IMR-90 (cell line): ENCODE measurements around the gene PLEKHG5. TPM values are rescaled to one million over a fixed set of nuclear protein-coding genes. Genes with fewer than 3 reads are reported as not detected.

Source experiments
- ATAC-seq: fragments of 200-7000 bp; cut with Tn5 transposase; 2 replicates; pipeline ENCODE4 v1.9.1; 2020; ENCODE audit warnings: low read depth, mild to moderate bottlenecking, moderate library complexity
- BruUV-seq: library from RNA; stranded (reverse); fragments of 400-500 nt; replicated peaks from 2 replicates; lab custom pipeline; 2021; lab: Mats Ljungman, UMichigan
- CTCF ChIA-PET: fragments of 300-600 bp; formaldehyde crosslinking; extraction: SDS; loops from one replicate; lab custom pipeline; 2021; ENCODE audit warnings: antibody characterized with exemption; lab: Yijun Ruan, JAX
- POLR2A ChIA-PET: fragments of 300-600 bp; sonication (Branson Sonifier 250); formaldehyde crosslinking; loops from one replicate; lab custom pipeline; 2022; ENCODE audit warnings: antibody characterized with exemption; ENCODE audit not compliant: unreplicated experiment; lab: Charles Lee
- DNase-seq: peaks from one replicate; pipeline ENCODE4 v3.0.0; 2013
- H2AFZ ChIP-seq: replicated peaks from 2 replicates; pipeline ENCODE3; 2013; ENCODE audit warnings: low read length, mild to moderate bottlenecking; ENCODE audit not compliant: poor library complexity
- H2AK5ac ChIP-seq: 2 replicates; pipeline ENCODE4 v1.6.1; 2013; ENCODE audit warnings: low read depth, low read length, inconsistent platforms
- H2AK9ac ChIP-seq: replicated peaks from 2 replicates; pipeline ENCODE3; 2013; ENCODE audit warnings: mild to moderate bottlenecking, low read depth, low read length, moderate library complexity; ENCODE audit not compliant: poor library complexity
- H2BK120ac ChIP-seq: 2 replicates; pipeline ENCODE4 v1.6.1; 2013; ENCODE audit warnings: low read depth, low read length, inconsistent platforms
- H2BK15ac ChIP-seq: 3 replicates; pipeline ENCODE4 v1.6.1; 2013; ENCODE audit warnings: low read depth, low read length, inconsistent platforms
- H2BK20ac ChIP-seq: 2 replicates; pipeline ENCODE4 v1.6.1; 2013; ENCODE audit warnings: low read depth, mild to moderate bottlenecking, inconsistent platforms, low read length, moderate library complexity
- H2BK5ac ChIP-seq: 2 replicates; pipeline ENCODE4 v1.6.1; 2013; ENCODE audit warnings: mild to moderate bottlenecking, low read depth, low read length, inconsistent platforms; ENCODE audit not compliant: poor library complexity, severe bottlenecking
- H3K14ac ChIP-seq: replicated peaks from 2 replicates; pipeline ENCODE4 v1.6.1; 2013; ENCODE audit warnings: low read depth, low read length, inconsistent platforms
- H3K18ac ChIP-seq: 2 replicates; pipeline ENCODE4 v1.6.1; 2013; ENCODE audit warnings: low read depth, low read length, control low read depth
- H3K23ac ChIP-seq: 2 replicates; pipeline ENCODE4 v1.6.1; 2013; ENCODE audit warnings: low read depth, low read length, inconsistent platforms
- H3K27ac ChIP-seq: 2 replicates; pipeline ENCODE4 v1.5.1; 2013; ENCODE audit warnings: mild to moderate bottlenecking, control low read depth, low read length; ENCODE audit not compliant: insufficient read depth
- H3K27me3 ChIP-seq: 2 replicates; pipeline ENCODE4 v1.6.1; 2013; ENCODE audit warnings: low read length; ENCODE audit not compliant: control insufficient read depth, insufficient read depth
- H3K36me3 ChIP-seq: 2 replicates; pipeline ENCODE4 v1.6.1; 2013; ENCODE audit warnings: low read length, mixed read lengths; ENCODE audit not compliant: control insufficient read depth, insufficient read depth
- H3K4ac ChIP-seq: 2 replicates; pipeline ENCODE4 v1.6.1; 2013; ENCODE audit warnings: low read depth, low read length, inconsistent platforms
- H3K4me1 ChIP-seq: 2 replicates; pipeline ENCODE4 v1.6.1; 2013; ENCODE audit warnings: low read length, mixed read lengths; ENCODE audit not compliant: control insufficient read depth, insufficient read depth
- H3K4me2 ChIP-seq: 2 replicates; pipeline ENCODE4 v1.6.1; 2013; ENCODE audit warnings: low read depth, mild to moderate bottlenecking, control low read depth, low read length, moderate library complexity
- H3K4me3 ChIP-seq: 2 replicates; pipeline ENCODE4 v1.5.1; 2013; ENCODE audit warnings: low read depth, mild to moderate bottlenecking, control low read depth, low read length, moderate library complexity; ENCODE audit not compliant: insufficient read depth
- H3K56ac ChIP-seq: 2 replicates; pipeline ENCODE4 v1.6.1; 2013; ENCODE audit warnings: low read length, inconsistent platforms; ENCODE audit not compliant: insufficient read depth; ENCODE audit errors: extremely low read depth
- H3K79me1 ChIP-seq, 2 experiments: 2 replicates each; pipeline ENCODE4 v1.6.1; 2013; ENCODE audit warnings: low read length in 2 of 2, inconsistent platforms in 1 of 2, low read depth in 1 of 2
- H3K9ac ChIP-seq: 2 replicates; pipeline ENCODE4 v1.6.1; 2013; ENCODE audit warnings: low read depth, low read length, control low read depth
- H3K9me1 ChIP-seq: 2 replicates; pipeline ENCODE4 v1.6.1; 2013; ENCODE audit warnings: low read length, inconsistent platforms; ENCODE audit not compliant: insufficient read depth
- H3K9me3 ChIP-seq: 2 replicates; pipeline ENCODE4 v1.6.1; 2013; ENCODE audit warnings: low read length; ENCODE audit not compliant: control insufficient read depth, insufficient read depth
- H4K20me1 ChIP-seq: 2 replicates; pipeline ENCODE4 v1.6.1; 2013; ENCODE audit warnings: low read length, inconsistent platforms; ENCODE audit not compliant: insufficient read depth
- H4K5ac ChIP-seq: 2 replicates; pipeline ENCODE4 v1.6.1; 2013; ENCODE audit warnings: mild to moderate bottlenecking, low read depth, low read length, control low read depth
- H4K8ac ChIP-seq, 2 experiments: 2 replicates each; pipeline ENCODE4 v1.6.1; 2013; ENCODE audit warnings: low read depth in 2 of 2, low read length in 2 of 2, control low read depth in 1 of 2, inconsistent platforms in 1 of 2
- H4K91ac ChIP-seq: 2 replicates; pipeline ENCODE4 v1.6.1; 2013; ENCODE audit warnings: low read depth, low read length, inconsistent platforms; ENCODE audit not compliant: insufficient read depth
- CEBPB ChIP-seq: IDR thresholded peaks from 2 replicates; pipeline ENCODE4 v1.6.1; 2012; ENCODE audit warnings: low read depth, low read length, improper control_type of control experiment
- CHD1 ChIP-seq: IDR thresholded peaks from 2 replicates; pipeline ENCODE4 v1.6.1; 2012; ENCODE audit warnings: low read depth, low read length, improper control_type of control experiment
- CTCF ChIP-seq: conservative IDR thresholded peaks from 2 replicates; pipeline ENCODE4 v1.5.1; 2012; ENCODE audit warnings: mild to moderate bottlenecking, low read depth, low read length, improper control_type of control experiment
- FOS ChIP-seq: fragments of 150-350 bp; IDR thresholded peaks from 2 replicates; pipeline ENCODE4 v1.6.1; 2016; ENCODE audit warnings: low read depth, low read length
- MAZ ChIP-seq: IDR thresholded peaks from 2 replicates; pipeline ENCODE4 v1.6.1; 2012; ENCODE audit warnings: low read depth, mild to moderate bottlenecking, low read length, improper control_type of control experiment, moderate library complexity, borderline replicate concordance
- MXI1 ChIP-seq: IDR thresholded peaks from 2 replicates; pipeline ENCODE4 v1.6.1; 2012; ENCODE audit warnings: low read depth, mild to moderate bottlenecking, low read length, moderate library complexity, borderline replicate concordance
- RAD21 ChIP-seq: IDR thresholded peaks from 2 replicates; pipeline ENCODE4 v1.6.1; 2012; ENCODE audit warnings: low read length, improper control_type of control experiment
- SMC3 ChIP-seq: fragments of 150-350 bp; IDR thresholded peaks from 2 replicates; pipeline ENCODE4 v1.6.1; 2016; ENCODE audit warnings: low read depth, mild to moderate bottlenecking, antibody characterized with exemption, low read length, moderate library complexity
- WGBS, 2 experiments: methylation state at CpG; one replicate each; pipeline versions ENCODE4 v1.1.5 to v1.1.7; 2013; ENCODE audit warnings: missing lambda C conversion rate in 2 of 2; ENCODE audit not compliant: insufficient read length in 1 of 2; ENCODE audit errors: extremely low coverage in 2 of 2; 5-methylcytosine and 5-hydroxymethylcytosine counted together
- dilution Hi-C: fragments of 300-500 bp; cut with HindIII; formaldehyde crosslinking; loops from one replicate; pipeline ENCODE4 v1.14.3; 2018; ENCODE audit warnings: low sequenced_read_pairs; ENCODE audit not compliant: unreplicated experiment
- in situ Hi-C: fragments of 300-500 bp; cut with MboI; formaldehyde crosslinking; loops from 3 replicates; pipeline ENCODE4 v1.14.3; 2019; ENCODE audit warnings: low sequenced_read_pairs, inconsistent platforms, mixed read lengths
- intact Hi-C: fragments of 100-400 bp; cut with micrococcal nuclease; formaldehyde crosslinking; loops from 2 replicates; pipeline ENCODE4 v1.10.0; 2022
- polyA plus RNA-seq, 3 experiments: library from polyadenylated mRNA; depleted of rRNA; stranded (reverse); fragments of >200 nt; gene quantifications; 2 replicates each; pipeline ENCODE4 v1.2.3, GENCODE V29; 2012; ENCODE audit warnings: low replicate concordance in 1 of 3
- total RNA-seq: library from RNA; depleted of rRNA; stranded (reverse); fragments of >200 nt; gene quantifications from 2 replicates; pipeline ENCODE4 v1.2.3, GENCODE V29; 2012
- TF ChIP-seq, protein P1 (sequence below): fragments of 150-350 bp; IDR thresholded peaks from 2 replicates; pipeline ENCODE4 v1.6.1; 2016; ENCODE audit warnings: low read depth, mild to moderate bottlenecking, low read length, moderate library complexity, borderline replicate concordance

Gene PLEKHG5
- total and polyA plus RNA-seq, 2 of the 4 experiments (the other 2 are of a cell fraction), result 4.8 to 11.6 TPM

DNA sequence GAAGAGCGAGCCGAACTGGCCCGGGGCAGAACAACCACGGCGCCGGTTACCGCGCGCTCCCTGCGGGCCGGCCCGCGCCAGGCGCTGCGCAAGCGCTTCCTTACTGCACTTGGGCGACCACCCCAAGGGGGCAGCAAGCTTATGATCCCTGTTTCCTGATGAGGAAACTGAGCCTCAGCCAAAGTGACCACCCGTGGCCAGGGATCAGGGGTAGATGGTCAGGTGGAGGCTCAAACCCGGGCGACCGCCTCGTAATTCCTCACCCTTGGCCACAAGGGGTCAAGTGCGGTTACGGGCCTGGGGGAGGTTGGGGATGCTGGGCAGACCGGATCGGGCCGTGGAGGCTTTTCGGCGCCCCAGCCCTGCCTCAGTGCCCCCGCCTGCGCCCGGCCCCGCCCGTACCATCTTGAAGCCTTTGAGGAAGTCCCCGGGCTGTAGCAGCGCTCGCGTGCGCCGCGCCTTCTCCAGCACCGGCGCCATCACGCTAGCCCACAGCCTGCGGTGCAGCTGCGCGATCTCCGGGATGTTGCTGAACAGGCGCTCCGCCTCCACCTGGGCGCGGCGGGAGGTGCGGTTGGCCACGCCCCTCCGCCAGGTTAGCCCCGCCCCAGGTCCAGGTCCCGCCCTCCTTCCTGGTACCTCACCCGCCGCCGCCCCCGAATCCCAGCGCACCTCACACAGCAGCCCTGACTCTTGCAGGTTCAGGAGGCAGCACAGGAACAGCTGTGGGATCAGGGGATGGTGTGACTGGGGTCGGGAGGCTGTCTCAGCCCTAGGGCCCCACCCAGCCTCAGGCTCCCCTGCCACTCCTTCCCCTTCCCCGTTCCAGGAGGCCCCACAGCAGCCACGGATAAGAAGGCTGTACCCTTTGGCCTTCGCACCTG is 20.1 kb downstream of the PLEKHG5 start:
- TF ChIP-seq CEBPB (no peak), RAD21 (no peak), MXI1 (no peak), CHD1 (no peak), SMC3 (no peak), CTCF (no peak), MAZ (no peak), FOS (no peak)
- TF ChIP-seq, protein P1, sequence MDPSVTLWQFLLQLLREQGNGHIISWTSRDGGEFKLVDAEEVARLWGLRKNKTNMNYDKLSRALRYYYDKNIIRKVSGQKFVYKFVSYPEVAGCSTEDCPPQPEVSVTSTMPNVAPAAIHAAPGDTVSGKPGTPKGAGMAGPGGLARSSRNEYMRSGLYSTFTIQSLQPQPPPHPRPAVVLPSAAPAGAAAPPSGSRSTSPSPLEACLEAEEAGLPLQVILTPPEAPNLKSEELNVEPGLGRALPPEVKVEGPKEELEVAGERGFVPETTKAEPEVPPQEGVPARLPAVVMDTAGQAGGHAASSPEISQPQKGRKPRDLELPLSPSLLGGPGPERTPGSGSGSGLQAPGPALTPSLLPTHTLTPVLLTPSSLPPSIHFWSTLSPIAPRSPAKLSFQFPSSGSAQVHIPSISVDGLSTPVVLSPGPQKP, result no peak
- Histone ChIP-seq H3K9me1 (no peaks in the 10 kb centered on the region), H4K20me1 (peaks cover 7% of the 10 kb centered on the region), H3K4me3 (no peak overlapping the region), H3K4ac (no peak overlapping the region), H2BK15ac (no peak overlapping the region), H4K5ac (no peak overlapping the region), H4K8ac (no peak overlapping the region), H3K9ac (no peak overlapping the region), H4K91ac (no peak overlapping the region), H2BK5ac (no peak overlapping the region), H3K14ac (no peak overlapping the region), H3K79me1 (no peaks in the 10 kb centered on the region; a peak in 1 of 4 replicates), H3K4me1 (no peaks in the 10 kb centered on the region), H3K27ac (no peak overlapping the region), H2AFZ (no peak overlapping the region), H3K9me3 (no peaks in the 10 kb centered on the region), H3K36me3 (peaks cover 49% of the 10 kb centered on the region), H2BK20ac (no peak overlapping the region), H3K27me3 (no peaks in the 10 kb centered on the region), H3K56ac (no peak overlapping the region), H2AK5ac (no peak overlapping the region), H3K23ac (no peak overlapping the region), H2AK9ac (no peak overlapping the region), H3K18ac (no peak overlapping the region), H2BK120ac (no peak overlapping the region), H3K4me2 (no peak overlapping the region)
- 91% methylated on average over 23 of the region's 67 CpGs; no CpG with 5 or more reads in 1 of the 2 experiments for WGBS, 2 experiments
- no TSS peak for BruUV-seq
- no peak for ATAC-seq
- ChIA-PET CTCF (no interaction called here), POLR2A (no interaction called here)
- no peak for DNase-seq
- in situ Hi-C loops (no loop called here), dilution Hi-C loops (no loop called here), intact Hi-C loops (no loop called here)
